Ascending aorta (tissue), 2 donors: ENCODE data around the gene FZD8. TPM values are rescaled to one million over a fixed set of nuclear protein-coding genes. Genes with fewer than 3 reads are reported as not detected.

ENCODE experiments used
- DNase-seq, 2 donors: peaks; one replicate each; pipeline ENCODE4 v3.0.0-alpha.2; 2019; ENCODE audit warnings: low spot score in 2 of 2
- H3K27ac ChIP-seq, 2 donors: fragments of 200-600 bp; sonication (generic); one replicate each; pipeline ENCODE4 v1.5.1; 2016 to 2017; ENCODE audit warnings: mild to moderate bottlenecking in 1 of 2
- H3K27me3 ChIP-seq: fragments of 200-600 bp; sonication (generic); one replicate; pipeline ENCODE4 v1.5.1; 2017
- H3K36me3 ChIP-seq, 2 donors: fragments of 200-600 bp; sonication (generic); one replicate each; pipeline ENCODE4 v1.5.1; 2016
- H3K4me1 ChIP-seq, 2 donors: fragments of 200-600 bp; sonication (generic); one replicate each; pipeline ENCODE4 v1.5.1; 2016 to 2017; ENCODE audit warnings: mild to moderate bottlenecking in 1 of 2
- H3K4me3 ChIP-seq, 2 donors: fragments of 200-600 bp; sonication (generic); one replicate each; pipeline ENCODE4 v1.5.1; 2016 to 2017; ENCODE audit warnings: mild to moderate bottlenecking in 1 of 2
- H3K9me3 ChIP-seq, 2 donors: fragments of 200-600 bp; sonication (generic); one replicate each; pipeline ENCODE4 v1.5.1; 2016
- CTCF ChIP-seq, 3 experiments: fragments of 200-600 bp in 2 of 3; fragments of 450-650 bp in 1 of 3; sonication (generic) in 2 of 3; IDR thresholded peaks; one replicate each; pipeline ENCODE4 v1.5.1; 2016 to 2019; ENCODE audit warnings: antibody characterized with exemption in 3 of 3, mild to moderate bottlenecking in 1 of 3, moderate library complexity in 1 of 3
- intact Hi-C: fragments of 100-400 bp; cut with DNase I; formaldehyde crosslinking; loops from one replicate; pipeline ENCODE4 v1.15.1; 2023
- total RNA-seq: library from RNA; depleted of rRNA; stranded (reverse); fragments of >200 nt; gene quantifications from one replicate; pipeline ENCODE4 v1.1.0, GENCODE V29; 2016

The FZD8 gene
- total RNA-seq, 1 donor from 2014 or later: 23.0 TPM

GRCh38 chr10:35661236-35661635 lies 19.1 kb upstream of the FZD8 start:
- no peak for TF ChIP-seq CTCF (IDR thresholded peaks at IDR 0.05)
- no peak overlapping the region for H3K27ac ChIP-seq
- H3K4me1 ChIP-seq: no peaks in the 10 kb centered on the region
- intact Hi-C loops: no loop called here
- no peaks in the 10 kb centered on the region for H3K27me3 ChIP-seq
- H3K4me3 ChIP-seq: no peak overlapping the region
- H3K9me3 ChIP-seq: no peaks in the 10 kb centered on the region
- no peak for DNase-seq
- H3K36me3 ChIP-seq: no peaks in the 10 kb centered on the region

GRCh38 chr10:35659456-35659855 lies 17.4 kb upstream of the FZD8 start:
- H3K27me3 ChIP-seq: no peaks in the 10 kb centered on the region
- no peak for TF ChIP-seq CTCF (IDR thresholded peaks at IDR 0.05)
- no peak overlapping the region for H3K4me3 ChIP-seq
- H3K36me3 ChIP-seq: no peaks in the 10 kb centered on the region
- no peaks in the 10 kb centered on the region for H3K9me3 ChIP-seq
- H3K27ac ChIP-seq: no peak overlapping the region
- intact Hi-C loops: no loop called here
- DNase-seq: no peak
- no peaks in the 10 kb centered on the region for H3K4me1 ChIP-seq

GRCh38 chr10:35657621-35658020 lies 15.5 kb upstream of the FZD8 start:
- H3K9me3 ChIP-seq: no peaks in the 10 kb centered on the region
- intact Hi-C loops: no loop called here
- H3K4me3 ChIP-seq: no peak overlapping the region
- H3K4me1 ChIP-seq: no peaks in the 10 kb centered on the region
- TF ChIP-seq CTCF (IDR thresholded peaks at IDR 0.05): no peak
- H3K27me3 ChIP-seq: no peaks in the 10 kb centered on the region
- no peak overlapping the region for H3K27ac ChIP-seq
- DNase-seq: no peak
- H3K36me3 ChIP-seq: no peaks in the 10 kb centered on the region

GRCh38 chr10:35652824-35653223 lies 10.7 kb upstream of the FZD8 start:
- no peak for TF ChIP-seq CTCF (IDR thresholded peaks at IDR 0.05)
- H3K27me3 ChIP-seq: no peaks in the 10 kb centered on the region
- intact Hi-C loops: no loop called here

GRCh38 chr10:35650894-35651293 lies 8.8 kb upstream of the FZD8 start:
- Histone ChIP-seq H3K4me1 (no peaks in the 10 kb centered on the region), H3K4me3 (no peak overlapping the region)
- intact Hi-C loops: no loop called here

More at GRCh38 chr10:35652824-35653223, 10.7 kb upstream of the FZD8 start:
- no peak overlapping the region for H3K27ac ChIP-seq
- no peaks in the 10 kb centered on the region for H3K36me3 ChIP-seq
- no peak for DNase-seq
- no peaks in the 10 kb centered on the region for H3K9me3 ChIP-seq
- no peak overlapping the region for H3K4me3 ChIP-seq
- H3K4me1 ChIP-seq: no peaks in the 10 kb centered on the region

More at GRCh38 chr10:35650894-35651293, 8.8 kb upstream of the FZD8 start:
- H3K27me3 ChIP-seq: no peaks in the 10 kb centered on the region
- no peak for DNase-seq
- no peak overlapping the region for H3K27ac ChIP-seq
- no peak for TF ChIP-seq CTCF (IDR thresholded peaks at IDR 0.05)
- H3K9me3 ChIP-seq: no peaks in the 10 kb centered on the region
- H3K36me3 ChIP-seq: no peaks in the 10 kb centered on the region
